ENCODE data around the gene PARD3B.

GRCh38 chr2:204722691-204723090 lies 177.4 kb downstream of the PARD3B start:
- TF ChIP-seq, protein P1, sequence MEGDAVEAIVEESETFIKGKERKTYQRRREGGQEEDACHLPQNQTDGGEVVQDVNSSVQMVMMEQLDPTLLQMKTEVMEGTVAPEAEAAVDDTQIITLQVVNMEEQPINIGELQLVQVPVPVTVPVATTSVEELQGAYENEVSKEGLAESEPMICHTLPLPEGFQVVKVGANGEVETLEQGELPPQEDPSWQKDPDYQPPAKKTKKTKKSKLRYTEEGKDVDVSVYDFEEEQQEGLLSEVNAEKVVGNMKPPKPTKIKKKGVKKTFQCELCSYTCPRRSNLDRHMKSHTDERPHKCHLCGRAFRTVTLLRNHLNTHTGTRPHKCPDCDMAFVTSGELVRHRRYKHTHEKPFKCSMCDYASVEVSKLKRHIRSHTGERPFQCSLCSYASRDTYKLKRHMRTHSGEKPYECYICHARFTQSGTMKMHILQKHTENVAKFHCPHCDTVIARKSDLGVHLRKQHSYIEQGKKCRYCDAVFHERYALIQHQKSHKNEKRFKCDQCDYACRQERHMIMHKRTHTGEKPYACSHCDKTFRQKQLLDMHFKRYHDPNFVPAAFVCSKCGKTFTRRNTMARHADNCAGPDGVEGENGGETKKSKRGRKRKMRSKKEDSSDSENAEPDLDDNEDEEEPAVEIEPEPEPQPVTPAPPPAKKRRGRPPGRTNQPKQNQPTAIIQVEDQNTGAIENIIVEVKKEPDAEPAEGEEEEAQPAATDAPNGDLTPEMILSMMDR (IDR thresholded peaks at IDR 0.05; ENCODE audit: insufficient read depth, low read length, poor library complexity, severe bottlenecking): no peak
- TF ChIP-seq EZH2phosphoT487 (conservative IDR thresholded peaks at IDR 0.05; ENCODE audit: low read length): no peak

Data from SU-DHL-6 (cell line).